HCT116 (cell line): ENCODE measurements around the gene GCLC. TPM values are rescaled to one million over a fixed set of nuclear protein-coding genes. Genes with fewer than 3 reads are reported as not detected.

Experiments used
- ATAC-seq: fragments of 200-7000 bp; cut with Tn5 transposase; 2 replicates; pipeline ENCODE4 v1.9.1; 2020; ENCODE audit warnings: mild to moderate bottlenecking, moderate library complexity
- BruUV-seq: library from RNA; stranded (reverse); fragments of 400-500 nt; replicated peaks from 2 replicates; lab custom pipeline; 2021; lab: Mats Ljungman, UMichigan
- CTCF ChIA-PET: fragments of 300-600 bp; sonication (Branson Sonifier 250); formaldehyde crosslinking; loops from one replicate; lab custom pipeline; 2021; ENCODE audit warnings: antibody characterized with exemption; lab: Charles Lee
- POLR2A ChIA-PET: fragments of 300-600, 350-600 bp; sonication (Branson Sonifier 250); formaldehyde crosslinking; loops from one replicate; lab custom pipeline; 2021; ENCODE audit warnings: antibody characterized with exemption; lab: Charles Lee
- RAD21 ChIA-PET, 2 experiments: fragments of 300-600 bp; sonication (Branson Sonifier 250); formaldehyde crosslinking; loops; one replicate each; lab custom pipeline; 2023; ENCODE audit warnings: low total read pairs in 2 of 2; ENCODE audit not compliant: uncharacterized antibody in 2 of 2, unreplicated experiment in 2 of 2, low non-redundant PET in 1 of 2; lab: Charles Lee
- DNase-seq: peaks from one replicate; pipeline ENCODE4 v3.0.0-alpha.2; 2010; ENCODE audit warnings: low read depth, low spot score
- H2AFZ ChIP-seq: fragments of 200-600 bp; shearing (Covaris generic), sonication (generic); 2 replicates; pipeline ENCODE4 v1.6.1; 2017; ENCODE audit warnings: low read depth, mixed run types, mixed read lengths, antibody characterized with exemption, low read length; ENCODE audit not compliant: poor library complexity, severe bottlenecking
- H3K27ac ChIP-seq: 2 replicates; pipeline ENCODE4 v1.5.1; 2012; ENCODE audit warnings: low read depth, low read length
- H3K27me3 ChIP-seq: fragments of 200-600 bp; sonication (generic); 2 replicates; pipeline ENCODE4 v1.6.1; 2016; ENCODE audit warnings: mixed run types, low read length, mixed read lengths; ENCODE audit not compliant: insufficient read depth
- H3K36me3 ChIP-seq, 2 experiments: fragments of 200-500 bp in 1 of 2; fragments of 200-600 bp in 1 of 2; sonication (Bioruptor generic) in 1 of 2; sonication (generic) in 1 of 2; 2 replicates each; pipeline versions ENCODE4 v1.5.1 to v1.6.1; 2014 to 2016; ENCODE audit warnings: low read length in 2 of 2, inconsistent platforms in 1 of 2, mixed read lengths in 1 of 2, mixed run types in 1 of 2; ENCODE audit not compliant: insufficient read depth in 2 of 2, control insufficient read depth in 1 of 2
- H3K4me1 ChIP-seq, 2 experiments: fragments of 200-600 bp in 1 of 2; sonication (generic) in 1 of 2; 2 replicates each; pipeline versions ENCODE4 v1.5.1 to v1.6.1; 2012 to 2017; ENCODE audit warnings: low read length in 2 of 2, inconsistent platforms in 1 of 2, mild to moderate bottlenecking in 1 of 2, mixed read lengths in 1 of 2, mixed run types in 1 of 2, moderate library complexity in 1 of 2; ENCODE audit not compliant: insufficient read depth in 2 of 2, control insufficient read depth in 1 of 2
- H3K4me2 ChIP-seq: fragments of 200-600 bp; sonication (generic); 2 replicates; pipeline ENCODE4 v1.6.1; 2017; ENCODE audit warnings: mixed run types, low read length, mixed read lengths
- H3K4me3 ChIP-seq, 2 experiments: fragments of 200-600 bp in 1 of 2; sonication (generic) in 1 of 2; replicated peaks in 1 of 2; 2 replicates each; pipeline ENCODE4 v1.5.1; 2011 to 2016; ENCODE audit warnings: low read length in 2 of 2, control low read depth in 1 of 2, low read depth in 1 of 2, mild to moderate bottlenecking in 1 of 2, mixed read lengths in 1 of 2, mixed run types in 1 of 2
- H3K79me2 ChIP-seq: fragments of 200-600 bp; sonication (generic); 2 replicates; pipeline ENCODE4 v1.6.1; 2017; ENCODE audit warnings: mild to moderate bottlenecking, mixed run types, low read length, moderate library complexity, mixed read lengths; ENCODE audit not compliant: insufficient read depth
- H3K9ac ChIP-seq: fragments of 200-600 bp; sonication (generic); 2 replicates; pipeline ENCODE4 v1.6.1; 2016; ENCODE audit warnings: low read length, mixed read lengths
- H3K9me2 ChIP-seq: fragments of 200-600 bp; sonication (generic), shearing (Covaris generic); 2 replicates; pipeline ENCODE4 v1.6.1; 2017; ENCODE audit warnings: mixed run types, mild to moderate bottlenecking, moderate library complexity; ENCODE audit not compliant: insufficient read depth
- H3K9me3 ChIP-seq, 2 experiments: fragments of 200-500 bp in 1 of 2; fragments of 200-600 bp in 1 of 2; sonication (Bioruptor generic) in 1 of 2; sonication (generic) in 1 of 2; 2 replicates each; pipeline ENCODE4 v1.6.1; 2014 to 2017; ENCODE audit warnings: low read length in 2 of 2, mixed read lengths in 2 of 2, inconsistent platforms in 1 of 2, low read depth in 1 of 2, mild to moderate bottlenecking in 1 of 2, mixed run types in 1 of 2, moderate library complexity in 1 of 2; ENCODE audit not compliant: control insufficient read depth in 1 of 2, insufficient read depth in 1 of 2
- H4K20me1 ChIP-seq: fragments of 200-600 bp; sonication (generic), shearing (Covaris generic); 2 replicates; pipeline ENCODE4 v1.6.1; 2017; ENCODE audit warnings: mixed run types, mild to moderate bottlenecking, moderate library complexity; ENCODE audit not compliant: insufficient read depth
- ATF3 ChIP-seq: IDR thresholded peaks from 2 replicates; pipeline ENCODE4 v1.6.1; 2012
- CBX3 ChIP-seq: IDR thresholded peaks from 2 replicates; pipeline ENCODE4 v1.6.1; 2012; ENCODE audit warnings: low read depth
- CEBPB ChIP-seq: IDR thresholded peaks from 2 replicates; pipeline ENCODE4 v1.6.1; 2012; ENCODE audit warnings: low read depth
- CTCF ChIP-seq, 3 experiments: fragments of 200-600 bp in 1 of 3; sonication (generic) in 1 of 3; IDR thresholded peaks in 2 of 3; conservative IDR thresholded peaks in 1 of 3; 2 replicates each; pipeline ENCODE4 v1.5.1; 2012 to 2017; ENCODE audit warnings: low read depth in 2 of 3, low read length in 2 of 3, antibody characterized with exemption in 1 of 3, borderline replicate concordance in 1 of 3, control low read depth in 1 of 3, mild to moderate bottlenecking in 1 of 3, mixed read lengths in 1 of 3, mixed run types in 1 of 3, moderate library complexity in 1 of 3; ENCODE audit not compliant: insufficient read depth in 1 of 3
- EGR1 ChIP-seq: IDR thresholded peaks from 2 replicates; pipeline ENCODE4 v1.6.1; 2012; ENCODE audit warnings: low read depth
- ELF1 ChIP-seq: IDR thresholded peaks from 2 replicates; pipeline ENCODE4 v1.6.1; 2012; ENCODE audit warnings: low read depth, borderline replicate concordance
- EZH2 ChIP-seq: fragments of 200-600 bp; sonication (generic); IDR thresholded peaks from 2 replicates; pipeline ENCODE4 v1.6.1; 2017; ENCODE audit warnings: antibody characterized with exemption, mixed run types
- FOSL1 ChIP-seq: IDR thresholded peaks from 2 replicates; pipeline ENCODE4 v1.6.1; 2012; ENCODE audit warnings: low read depth
- POLR2AphosphoS5 ChIP-seq: IDR thresholded peaks from 2 replicates; pipeline ENCODE4 v1.6.1; 2011; ENCODE audit warnings: mild to moderate bottlenecking, low read depth, low read length, moderate library complexity
- RAD21 ChIP-seq: IDR thresholded peaks from 2 replicates; pipeline ENCODE4 v1.6.1; 2012; ENCODE audit warnings: low read depth, mild to moderate bottlenecking
- REST ChIP-seq: IDR thresholded peaks from 2 replicates; pipeline ENCODE4 v1.6.1; 2012; ENCODE audit warnings: low read depth
- SIN3A ChIP-seq: IDR thresholded peaks from 2 replicates; pipeline ENCODE4 v1.6.1; 2012; ENCODE audit warnings: low read depth
- SP1 ChIP-seq: IDR thresholded peaks from 2 replicates; pipeline ENCODE4 v1.6.1; 2012; ENCODE audit warnings: low read depth
- SRF ChIP-seq: IDR thresholded peaks from 2 replicates; pipeline ENCODE4 v1.6.1; 2012; ENCODE audit warnings: low read depth
- YY1 ChIP-seq: IDR thresholded peaks from 2 replicates; pipeline ENCODE4 v1.6.1; 2011; ENCODE audit warnings: low read length, low read depth, moderate library complexity, mild to moderate bottlenecking; ENCODE audit not compliant: insufficient replicate concordance; ENCODE audit errors: extremely low read depth
- ZFX ChIP-seq: fragments of 450-650 bp; IDR thresholded peaks from 2 replicates; pipeline ENCODE4 v1.6.1; 2017
- ZNF274 ChIP-seq: fragments of 200-500 bp; sonication (Bioruptor generic); IDR thresholded peaks from 2 replicates; pipeline ENCODE4 v1.6.1; 2014; ENCODE audit warnings: mild to moderate bottlenecking, low read depth, low read length, inconsistent platforms
- intact Hi-C: fragments of 100-400 bp; cut with micrococcal nuclease; formaldehyde crosslinking; loops from 2 replicates; pipeline ENCODE4 v1.10.0; 2022
- total RNA-seq: library from RNA; stranded (reverse); gene quantifications from one replicate; pipeline ENCODE4 v1.2.1, GENCODE V29; 2021; ENCODE audit not compliant: unreplicated experiment
- TF ChIP-seq, protein P1 (sequence below): IDR thresholded peaks from 2 replicates; pipeline ENCODE4 v1.6.1; 2011; ENCODE audit warnings: mild to moderate bottlenecking, low read length, moderate library complexity; ENCODE audit not compliant: insufficient replicate concordance; ENCODE audit errors: extremely low read depth
- TF ChIP-seq, protein P2 (sequence below): IDR thresholded peaks from 2 replicates; pipeline ENCODE4 v1.6.1; 2012

The GCLC gene
- total RNA-seq, 1 experiment from 2014 or later: 72.0 TPM

DNA sequence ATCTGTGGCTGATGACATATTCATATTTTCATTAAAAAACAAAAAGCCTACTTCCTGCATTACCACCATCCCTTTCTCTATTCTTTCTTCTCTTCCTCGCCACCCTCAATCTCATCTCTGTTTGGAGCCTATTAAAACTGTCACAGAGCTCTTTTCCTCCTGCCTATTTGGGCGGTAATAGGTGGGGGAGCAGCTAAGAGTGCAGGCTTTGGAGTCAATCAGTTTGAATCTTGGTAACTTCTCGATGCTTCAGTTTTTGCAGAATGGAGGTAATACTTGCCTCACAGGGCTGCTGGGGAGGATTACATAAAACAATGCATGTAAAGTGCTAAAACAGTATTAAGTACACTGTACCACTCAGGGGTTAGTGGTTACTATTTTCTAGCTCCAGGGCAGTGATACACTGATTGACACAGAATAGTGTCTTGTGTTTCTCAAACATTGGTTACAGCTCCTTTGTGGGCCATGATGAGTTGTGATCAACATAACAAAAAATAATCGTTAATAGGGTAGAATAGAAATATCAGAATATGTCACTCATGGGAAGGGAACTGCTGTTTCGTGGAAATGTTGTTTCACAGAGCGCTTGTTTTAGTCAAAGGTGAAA is 14.0 kb downstream of the GCLC start:
- Histone ChIP-seq H3K9me3 (no peaks in the 10 kb centered on the region), H2AFZ (no peak overlapping the region), H3K9me2 (no peaks in the 10 kb centered on the region), H3K27ac (no peak overlapping the region), H3K9ac (no peak overlapping the region), H3K27me3 (no peaks in the 10 kb centered on the region), H3K79me2 (peaks cover 98% of the 10 kb centered on the region), H3K4me1 (peaks cover 0 to 3% of the 10 kb centered on the region in 2 experiments; a peak in 1 of 4 replicates), H4K20me1 (peaks cover 12% of the 10 kb centered on the region; the same call in 1 of the 2 replicates), H3K4me2 (no peak overlapping the region), H3K4me3 (no peak overlapping the region), H3K36me3 (no peaks in the 10 kb centered on the region)
- no peak for DNase-seq
- TF ChIP-seq YY1 (no peak), EGR1 (no peak), SP1 (no peak), ATF3 (no peak), SRF (no peak), POLR2AphosphoS5 (no peak), ZFX (no peak), ELF1 (no peak), CTCF (IDR thresholded peaks at IDR 0.05 in 2 of 3, conservative IDR thresholded peaks at IDR 0.05 in 1 of 3; ENCODE audit: borderline replicate concordance in 1 of 3, insufficient read depth in 1 of 3, low read depth in 2 of 3, low read length in 2 of 3) (no peak), EZH2 (no peak), FOSL1 (no peak), SIN3A (no peak), CEBPB (no peak), REST (no peak), RAD21 (no peak), CBX3 (no peak), ZNF274 (no peak)
- TF ChIP-seq, protein P1, sequence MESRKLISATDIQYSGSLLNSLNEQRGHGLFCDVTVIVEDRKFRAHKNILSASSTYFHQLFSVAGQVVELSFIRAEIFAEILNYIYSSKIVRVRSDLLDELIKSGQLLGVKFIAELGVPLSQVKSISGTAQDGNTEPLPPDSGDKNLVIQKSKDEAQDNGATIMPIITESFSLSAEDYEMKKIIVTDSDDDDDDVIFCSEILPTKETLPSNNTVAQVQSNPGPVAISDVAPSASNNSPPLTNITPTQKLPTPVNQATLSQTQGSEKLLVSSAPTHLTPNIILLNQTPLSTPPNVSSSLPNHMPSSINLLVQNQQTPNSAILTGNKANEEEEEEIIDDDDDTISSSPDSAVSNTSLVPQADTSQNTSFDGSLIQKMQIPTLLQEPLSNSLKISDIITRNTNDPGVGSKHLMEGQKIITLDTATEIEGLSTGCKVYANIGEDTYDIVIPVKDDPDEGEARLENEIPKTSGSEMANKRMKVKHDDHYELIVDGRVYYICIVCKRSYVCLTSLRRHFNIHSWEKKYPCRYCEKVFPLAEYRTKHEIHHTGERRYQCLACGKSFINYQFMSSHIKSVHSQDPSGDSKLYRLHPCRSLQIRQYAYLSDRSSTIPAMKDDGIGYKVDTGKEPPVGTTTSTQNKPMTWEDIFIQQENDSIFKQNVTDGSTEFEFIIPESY: no peak
- TF ChIP-seq, protein P2, sequence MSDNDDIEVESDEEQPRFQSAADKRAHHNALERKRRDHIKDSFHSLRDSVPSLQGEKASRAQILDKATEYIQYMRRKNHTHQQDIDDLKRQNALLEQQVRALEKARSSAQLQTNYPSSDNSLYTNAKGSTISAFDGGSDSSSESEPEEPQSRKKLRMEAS: no peak
- ATAC-seq: no peak
- CTCF ChIA-PET: interaction anchor here (1.9 kb wide), 1 partner anchor 189 kb away, joined by 7 read pairs; no protein-coding TSS in a partner anchor
- POLR2A ChIA-PET: no interaction called here
- BruUV-seq: no TSS peak
- intact Hi-C loops: no loop called here
- RAD21 ChIA-PET: no interaction called here
